Amygdala (tissue), 56 donors: Measurements from ENCODE around the gene PGF.
"Not testable (repeated sequence)": the region's sequence is repeated elsewhere in the genome, so short reads cannot be mapped to it uniquely, and the experiment has no call there.

ENCODE experiments used
- DNase-seq, 56 donors: peaks; one replicate each; lab custom pipeline; 2025; lab: John Stamatoyannopoulos, UW

Gene PGF

GRCh38 chr14:74946659-74947281 is 8.6 kb downstream of the PGF start:
- DNase-seq = peak in 1 of 56 donors; percentile 37

GRCh38 chr14:74945852-74946658 is 9.3 kb downstream of the PGF start:
- DNase-seq = peak in 51 of 56 donors; percentile 17 to 78 (median 48)

GRCh38 chr14:74945261-74945851 is 10.0 kb downstream of the PGF start:
- peak in 4 of 56 donors; percentile 5 to 25 (median 15) for DNase-seq

- DNase-seq = no peak
Measured at GRCh38 chr14:74942608-74943007, 12.8 kb downstream of the PGF start.

- no peak for DNase-seq
Measured at GRCh38 chr14:74942181-74942580, 13.2 kb downstream of the PGF start.

- peak in 45 of 56 donors; percentile 10 to 91 (median 62) for DNase-seq
Measured at GRCh38 chr14:74941676-74942097, 13.7 kb downstream of the PGF start.

- DNase-seq = no peak
Measured at GRCh38 chr14:74940956-74941565, 14.3 kb downstream of the PGF start.

GRCh38 chr14:74938531-74939495 is 16.6 kb downstream of the PGF start:
- no peak for DNase-seq

- DNase-seq = no peak
Measured at GRCh38 chr14:74937171-74937570, 18.2 kb downstream of the PGF start.

- no peak for DNase-seq
Measured at GRCh38 chr14:74936731-74937130, 18.7 kb downstream of the PGF start.

GRCh38 chr14:74936151-74936550 is 19.2 kb downstream of the PGF start:
- DNase-seq = no peak

GRCh38 chr14:74935360-74935680 is 20.1 kb downstream of the PGF start:
- no peak for DNase-seq

- no peak for DNase-seq
Measured at GRCh38 chr14:74934476-74935359, 20.7 kb downstream of the PGF start.

GRCh38 chr14:74934041-74934440 is 21.4 kb downstream of the PGF start:
- no peak for DNase-seq

- DNase-seq = not testable (repeated sequence)
Measured at GRCh38 chr14:74932936-74933335, 22.5 kb downstream of the PGF start.

GRCh38 chr14:74932401-74932901 is 22.9 kb downstream of the PGF start:
- DNase-seq = no peak

- not testable (repeated sequence) for DNase-seq
Measured at GRCh38 chr14:74931744-74932143, 23.7 kb downstream of the PGF start.

GRCh38 chr14:74929242-74929641 is 26.2 kb downstream of the PGF start:
- no peak for DNase-seq

GRCh38 chr14:74927225-74927624 is 28.2 kb downstream of the PGF start:
- no peak for DNase-seq
